OCI-LY1 (cell line): Measurements from ENCODE around the gene TRABD2A.

ENCODE experiments used
- EZH2 ChIP-seq: fragments of 200-600 bp; sonication (generic), shearing (Covaris generic); IDR thresholded peaks from 2 replicates; pipeline ENCODE4 v1.8.0; 2017; ENCODE audit warnings: borderline replicate concordance, mixed run types, mild to moderate bottlenecking, antibody characterized with exemption, low read length, moderate library complexity, mixed read lengths
- TF ChIP-seq, protein P1 (sequence below): fragments of 200-600 bp; sonication (generic), shearing (Covaris generic); IDR thresholded peaks from 2 replicates; pipeline ENCODE4 v1.5.1; 2017; ENCODE audit warnings: mild to moderate bottlenecking, antibody characterized with exemption, low read length, moderate library complexity, mixed read lengths

DNA sequence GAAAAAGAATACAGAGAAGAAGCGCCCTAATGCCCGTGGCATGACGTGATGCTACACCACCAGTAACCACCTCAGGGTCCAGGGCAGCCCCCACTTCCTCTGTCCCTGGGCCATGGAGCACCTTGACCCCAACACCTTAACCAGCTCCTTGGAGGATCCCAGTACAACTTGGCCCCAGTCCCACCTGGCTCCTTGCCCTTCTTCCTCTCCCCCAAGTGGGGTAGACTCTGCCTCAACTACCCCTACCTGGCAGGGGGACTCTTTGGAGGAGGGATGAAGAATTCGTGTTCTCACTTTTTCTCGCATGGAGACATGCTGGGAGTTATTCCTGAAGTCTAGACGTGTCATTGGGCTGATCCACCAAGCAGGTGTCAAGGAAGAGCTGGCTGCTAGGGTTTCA lies 18.9 kb downstream of the TRABD2A start:
- TF ChIP-seq, protein P1, sequence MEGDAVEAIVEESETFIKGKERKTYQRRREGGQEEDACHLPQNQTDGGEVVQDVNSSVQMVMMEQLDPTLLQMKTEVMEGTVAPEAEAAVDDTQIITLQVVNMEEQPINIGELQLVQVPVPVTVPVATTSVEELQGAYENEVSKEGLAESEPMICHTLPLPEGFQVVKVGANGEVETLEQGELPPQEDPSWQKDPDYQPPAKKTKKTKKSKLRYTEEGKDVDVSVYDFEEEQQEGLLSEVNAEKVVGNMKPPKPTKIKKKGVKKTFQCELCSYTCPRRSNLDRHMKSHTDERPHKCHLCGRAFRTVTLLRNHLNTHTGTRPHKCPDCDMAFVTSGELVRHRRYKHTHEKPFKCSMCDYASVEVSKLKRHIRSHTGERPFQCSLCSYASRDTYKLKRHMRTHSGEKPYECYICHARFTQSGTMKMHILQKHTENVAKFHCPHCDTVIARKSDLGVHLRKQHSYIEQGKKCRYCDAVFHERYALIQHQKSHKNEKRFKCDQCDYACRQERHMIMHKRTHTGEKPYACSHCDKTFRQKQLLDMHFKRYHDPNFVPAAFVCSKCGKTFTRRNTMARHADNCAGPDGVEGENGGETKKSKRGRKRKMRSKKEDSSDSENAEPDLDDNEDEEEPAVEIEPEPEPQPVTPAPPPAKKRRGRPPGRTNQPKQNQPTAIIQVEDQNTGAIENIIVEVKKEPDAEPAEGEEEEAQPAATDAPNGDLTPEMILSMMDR = no peak
- TF ChIP-seq EZH2 = no peak
